Ascending aorta (tissue), 2 donors: Measurements from ENCODE around the gene EHMT1. TPM values are rescaled to one million over a fixed set of nuclear protein-coding genes. Genes with fewer than 3 reads are reported as not detected.

Experiments used
- DNase-seq, 2 donors: peaks; one replicate each; pipeline ENCODE4 v3.0.0-alpha.2; 2019; ENCODE audit warnings: low spot score in 2 of 2
- H3K27ac ChIP-seq, 2 donors: fragments of 200-600 bp; sonication (generic); one replicate each; pipeline ENCODE4 v1.5.1; 2016 to 2017; ENCODE audit warnings: mild to moderate bottlenecking in 1 of 2
- H3K27me3 ChIP-seq: fragments of 200-600 bp; sonication (generic); one replicate; pipeline ENCODE4 v1.5.1; 2017
- H3K36me3 ChIP-seq, 2 donors: fragments of 200-600 bp; sonication (generic); one replicate each; pipeline ENCODE4 v1.5.1; 2016
- H3K4me1 ChIP-seq, 2 donors: fragments of 200-600 bp; sonication (generic); one replicate each; pipeline ENCODE4 v1.5.1; 2016 to 2017; ENCODE audit warnings: mild to moderate bottlenecking in 1 of 2
- H3K4me3 ChIP-seq, 2 donors: fragments of 200-600 bp; sonication (generic); one replicate each; pipeline ENCODE4 v1.5.1; 2016 to 2017; ENCODE audit warnings: mild to moderate bottlenecking in 1 of 2
- H3K9me3 ChIP-seq, 2 donors: fragments of 200-600 bp; sonication (generic); one replicate each; pipeline ENCODE4 v1.5.1; 2016
- intact Hi-C: fragments of 100-400 bp; cut with DNase I; formaldehyde crosslinking; loops from one replicate; pipeline ENCODE4 v1.15.1; 2023
- total RNA-seq: library from RNA; depleted of rRNA; stranded (reverse); fragments of >200 nt; gene quantifications from one replicate; pipeline ENCODE4 v1.1.0, GENCODE V29; 2016
- TF ChIP-seq, protein P1 (sequence below), 3 experiments: fragments of 200-600 bp in 2 of 3; fragments of 450-650 bp in 1 of 3; sonication (generic) in 2 of 3; IDR thresholded peaks; one replicate each; pipeline ENCODE4 v1.5.1; 2016 to 2019; ENCODE audit warnings: antibody characterized with exemption in 3 of 3, mild to moderate bottlenecking in 1 of 3, moderate library complexity in 1 of 3

EHMT1 gene
- total RNA-seq, 1 donor from 2014 or later = 49.9 TPM

DNA sequence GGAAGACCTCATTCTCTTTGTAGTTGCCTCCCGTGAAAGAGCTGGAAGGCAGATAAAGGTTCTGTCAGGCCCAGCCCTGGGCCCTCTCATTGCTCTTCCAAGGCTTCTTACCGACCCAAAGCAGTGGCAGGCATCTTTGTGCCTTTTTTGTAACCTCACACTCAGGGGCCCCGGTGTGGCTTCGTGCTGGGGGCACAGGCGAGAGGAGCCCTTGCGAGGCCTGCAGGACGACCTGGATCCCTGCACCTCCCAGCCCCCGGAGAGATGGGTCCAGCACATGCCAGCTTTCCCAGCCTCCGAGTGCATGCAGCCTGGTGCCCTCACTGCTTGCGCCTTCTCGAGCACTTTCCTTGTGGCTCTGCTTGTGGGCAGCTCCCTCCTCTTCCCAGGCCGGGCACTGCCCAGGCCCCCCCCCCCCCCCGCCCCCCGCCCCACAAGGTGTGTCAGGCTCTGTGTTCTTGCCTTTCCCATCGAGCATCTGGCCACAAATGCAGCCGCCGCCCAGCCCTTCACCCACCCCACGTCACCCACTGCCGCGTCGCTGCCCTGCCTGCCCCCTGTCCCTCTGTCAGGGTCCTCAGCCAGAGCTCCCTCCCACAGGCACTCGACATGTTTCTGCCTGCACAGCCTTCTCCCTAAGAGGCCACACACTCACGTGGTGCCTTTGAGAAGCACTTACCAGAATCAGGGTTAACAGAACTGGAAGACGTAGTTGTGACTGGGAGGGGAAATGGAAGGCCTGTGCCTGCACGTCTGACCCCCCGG lies 195.0 kb downstream of the EHMT1 start:
- Histone ChIP-seq H3K4me1 (no peaks in the 10 kb centered on the region), H3K9me3 (no peaks in the 10 kb centered on the region), H3K27me3 (no peaks in the 10 kb centered on the region), H3K36me3 (peaks cover 74 to 82% of the 10 kb centered on the region in 2 donors), H3K27ac (no peak overlapping the region), H3K4me3 (no peak overlapping the region)
- TF ChIP-seq, protein P1, sequence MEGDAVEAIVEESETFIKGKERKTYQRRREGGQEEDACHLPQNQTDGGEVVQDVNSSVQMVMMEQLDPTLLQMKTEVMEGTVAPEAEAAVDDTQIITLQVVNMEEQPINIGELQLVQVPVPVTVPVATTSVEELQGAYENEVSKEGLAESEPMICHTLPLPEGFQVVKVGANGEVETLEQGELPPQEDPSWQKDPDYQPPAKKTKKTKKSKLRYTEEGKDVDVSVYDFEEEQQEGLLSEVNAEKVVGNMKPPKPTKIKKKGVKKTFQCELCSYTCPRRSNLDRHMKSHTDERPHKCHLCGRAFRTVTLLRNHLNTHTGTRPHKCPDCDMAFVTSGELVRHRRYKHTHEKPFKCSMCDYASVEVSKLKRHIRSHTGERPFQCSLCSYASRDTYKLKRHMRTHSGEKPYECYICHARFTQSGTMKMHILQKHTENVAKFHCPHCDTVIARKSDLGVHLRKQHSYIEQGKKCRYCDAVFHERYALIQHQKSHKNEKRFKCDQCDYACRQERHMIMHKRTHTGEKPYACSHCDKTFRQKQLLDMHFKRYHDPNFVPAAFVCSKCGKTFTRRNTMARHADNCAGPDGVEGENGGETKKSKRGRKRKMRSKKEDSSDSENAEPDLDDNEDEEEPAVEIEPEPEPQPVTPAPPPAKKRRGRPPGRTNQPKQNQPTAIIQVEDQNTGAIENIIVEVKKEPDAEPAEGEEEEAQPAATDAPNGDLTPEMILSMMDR (IDR thresholded peaks at IDR 0.05) = no peak
- intact Hi-C loops = no loop called here
- DNase-seq = no peak

DNA sequence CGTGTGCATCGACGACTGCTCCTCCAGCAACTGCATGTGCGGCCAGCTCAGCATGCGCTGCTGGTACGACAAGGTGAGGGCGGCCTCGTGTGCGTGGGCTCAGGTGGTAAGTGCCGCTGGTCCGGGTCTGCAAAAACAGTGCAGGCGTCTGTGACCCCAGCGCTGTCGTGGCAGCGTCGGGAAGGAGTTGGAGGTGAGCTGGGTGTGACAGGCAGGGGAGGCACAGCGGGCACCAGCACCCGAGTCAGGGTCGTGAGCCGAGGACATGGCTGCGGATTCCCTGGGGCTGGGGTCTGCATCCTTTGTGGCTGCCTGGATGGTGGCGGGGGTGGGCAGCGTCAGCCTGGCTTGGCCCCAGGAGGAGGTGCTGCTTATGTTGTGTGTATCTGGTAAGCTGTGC lies 195.6 kb downstream of the EHMT1 start:
- no peaks in the 10 kb centered on the region for H3K9me3 ChIP-seq
- no peak overlapping the region for H3K27ac ChIP-seq
- no peaks in the 10 kb centered on the region for H3K27me3 ChIP-seq
- TF ChIP-seq, protein P1 (IDR thresholded peaks at IDR 0.05) = no peak
- peaks cover 68 to 76% of the 10 kb centered on the region in 2 donors for H3K36me3 ChIP-seq
- no peaks in the 10 kb centered on the region for H3K4me1 ChIP-seq
- no peak for DNase-seq
- intact Hi-C loops = no loop called here
- no peak overlapping the region for H3K4me3 ChIP-seq

DNA sequence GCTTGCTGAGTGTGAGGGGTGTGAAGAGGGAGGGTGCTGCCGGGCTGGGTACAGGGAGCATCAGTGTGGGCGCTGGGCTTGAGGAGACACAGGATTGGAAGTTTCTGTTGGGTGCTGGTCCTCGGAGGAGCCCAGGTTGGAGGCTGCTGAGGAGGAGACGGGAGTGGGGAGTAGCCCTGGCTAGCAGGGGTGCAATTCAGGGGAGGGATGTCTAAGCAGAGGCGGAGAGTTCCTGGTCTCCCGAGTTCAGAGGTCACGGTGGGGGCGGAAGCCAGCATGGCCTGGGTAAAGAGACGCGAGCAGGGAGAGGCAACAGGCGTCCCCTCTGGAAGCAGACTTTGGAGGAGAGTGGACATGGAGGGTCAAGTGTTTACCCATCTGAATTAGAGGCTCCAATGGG lies 196.0 kb downstream of the EHMT1 start:
- Histone ChIP-seq H3K27ac (no peak overlapping the region), H3K9me3 (no peaks in the 10 kb centered on the region), H3K4me3 (no peak overlapping the region), H3K36me3 (peaks cover 72 to 77% of the 10 kb centered on the region in 2 donors), H3K4me1 (no peaks in the 10 kb centered on the region), H3K27me3 (no peaks in the 10 kb centered on the region)
- no peak for DNase-seq
- TF ChIP-seq, protein P1 (IDR thresholded peaks at IDR 0.05) = no peak
- intact Hi-C loops = no loop called here

DNA sequence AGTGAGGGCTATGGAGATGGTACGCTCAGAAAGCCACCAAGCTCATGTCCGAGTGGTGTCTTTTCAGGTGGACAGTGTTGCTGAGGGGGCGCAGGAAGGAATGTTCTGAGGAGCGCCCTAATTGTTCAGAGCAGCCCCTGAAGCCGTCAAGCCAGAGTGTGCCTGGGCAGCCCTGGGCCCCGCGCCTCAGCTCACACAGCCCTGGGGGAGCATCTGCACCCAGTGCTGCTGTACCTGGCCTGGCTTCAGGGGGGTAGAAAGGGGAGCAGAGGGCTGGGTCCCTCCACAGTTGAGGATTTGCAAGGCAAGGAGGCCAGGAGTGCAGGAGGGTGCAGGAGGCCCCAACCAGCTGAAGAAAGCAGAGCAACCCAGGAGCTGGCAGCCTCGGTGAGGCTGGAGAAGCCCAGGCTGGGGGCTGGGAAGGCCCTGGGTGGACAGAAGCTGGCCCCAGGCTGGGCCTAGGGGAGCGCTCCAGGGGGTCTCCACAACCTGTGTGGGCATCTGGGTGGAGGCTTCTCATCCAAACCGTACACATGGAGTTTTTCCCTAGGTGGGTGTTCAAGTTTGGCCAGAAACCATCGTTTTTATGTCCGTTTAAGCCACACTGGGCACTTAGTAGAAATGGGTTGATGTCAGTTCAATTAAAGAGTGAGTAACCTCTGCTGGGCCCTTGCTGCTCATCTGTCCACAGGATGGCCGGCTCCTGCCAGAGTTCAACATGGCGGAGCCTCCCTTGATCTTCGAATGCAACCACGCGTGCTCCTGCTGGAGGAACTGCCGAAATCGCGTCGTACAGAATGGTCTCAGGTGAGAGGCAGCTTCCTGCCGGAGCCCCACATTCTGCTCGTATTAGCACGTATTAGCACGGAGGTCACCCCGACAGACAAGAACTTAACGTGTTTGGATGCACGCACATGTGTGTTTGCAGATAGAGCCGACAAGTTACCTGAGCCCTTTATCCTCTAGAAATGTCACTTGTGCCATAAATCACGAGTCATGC lies 196.8 kb downstream of the EHMT1 start:
- Histone ChIP-seq H3K27ac (no peak overlapping the region), H3K4me1 (no peaks in the 10 kb centered on the region), H3K27me3 (no peaks in the 10 kb centered on the region), H3K36me3 (peaks cover 79 to 82% of the 10 kb centered on the region in 2 donors), H3K4me3 (no peak overlapping the region), H3K9me3 (no peaks in the 10 kb centered on the region)
- intact Hi-C loops = no loop called here
- DNase-seq = no peak
- TF ChIP-seq, protein P1 (IDR thresholded peaks at IDR 0.05) = no peak

DNA sequence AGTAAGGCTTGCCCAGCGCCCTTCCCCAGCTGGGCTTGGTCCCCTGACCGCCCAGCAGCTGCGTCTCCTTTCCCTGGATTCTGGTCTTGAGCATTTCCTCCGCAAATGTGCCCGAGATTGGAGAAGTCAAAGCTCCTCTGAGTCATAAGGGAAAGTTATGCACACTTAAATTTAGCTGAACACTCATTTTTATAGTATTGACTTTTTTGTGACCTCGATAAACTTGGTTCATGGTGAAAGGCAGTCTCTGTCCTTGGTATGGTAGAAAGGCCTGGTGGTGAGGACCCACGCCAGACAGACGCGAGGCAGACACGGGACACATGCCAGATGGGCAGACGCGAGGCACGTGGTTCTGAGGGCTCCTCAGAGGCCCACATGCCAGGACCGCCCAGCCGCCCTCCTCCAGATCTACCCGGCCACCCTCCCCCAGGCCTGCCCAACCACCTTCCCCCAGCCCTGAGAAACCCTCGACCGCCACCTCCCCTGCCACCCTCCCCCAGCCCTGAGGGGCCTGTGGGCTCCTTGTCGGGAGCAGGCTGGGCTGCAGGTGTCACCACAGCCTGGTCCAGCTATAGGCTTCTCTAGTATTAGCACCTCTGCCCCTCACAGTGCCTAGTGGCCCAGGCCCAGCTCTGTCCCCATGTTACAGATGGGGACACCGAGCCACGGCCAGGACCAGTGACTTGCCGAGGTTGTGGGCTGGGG lies 197.9 kb downstream of the EHMT1 start:
- H3K4me3 ChIP-seq = no peak overlapping the region
- intact Hi-C loops = no loop called here
- no peaks in the 10 kb centered on the region for H3K27me3 ChIP-seq
- no peak overlapping the region for H3K27ac ChIP-seq
- H3K36me3 ChIP-seq = peaks cover 84 to 87% of the 10 kb centered on the region in 2 donors
- no peaks in the 10 kb centered on the region for H3K4me1 ChIP-seq
- DNase-seq = no peak
- peaks cover 0 to 6% of the 10 kb centered on the region in 2 donors for H3K9me3 ChIP-seq
- TF ChIP-seq, protein P1 (IDR thresholded peaks at IDR 0.05) = no peak
